GM18909 (cell line): ENCODE data around the gene WNT1.
A peak's percentile ranks its signal among the peaks of the same experiment; 100 is the strongest.

Source experiments
- ATAC-seq: cut with Tn5 transposase; IDR thresholded peaks from one replicate; pipeline ENCODE4 v1.9.1; 2021; ENCODE audit warnings: mild to moderate bottlenecking; ENCODE audit not compliant: unreplicated experiment, poor library complexity

Gene WNT1

GRCh38 chr12:48960834-48961233 is 17.3 kb upstream of the WNT1 start:
- no peak for ATAC-seq

GRCh38 chr12:48961331-48961730 is 16.8 kb upstream of the WNT1 start:
- no peak for ATAC-seq

- ATAC-seq = no peak
Observed at GRCh38 chr12:48961801-48962200, 16.3 kb upstream of the WNT1 start.

- no peak for ATAC-seq
Observed at GRCh38 chr12:48965298-48965838, 12.8 kb upstream of the WNT1 start.

GRCh38 chr12:48966177-48966895 is 11.8 kb upstream of the WNT1 start:
- ATAC-seq = no peak

- ATAC-seq = no peak
Observed at GRCh38 chr12:48967991-48968390, 10.1 kb upstream of the WNT1 start.

- ATAC-seq = no peak
Observed at GRCh38 chr12:48968467-48968866, 9.7 kb upstream of the WNT1 start.

- no peak for ATAC-seq
Observed at GRCh38 chr12:48969160-48969771, 8.9 kb upstream of the WNT1 start.

- ATAC-seq = no peak
Observed at GRCh38 chr12:48969833-48970701, 8.1 kb upstream of the WNT1 start.

GRCh38 chr12:48970702-48971334 is 7.3 kb upstream of the WNT1 start:
- ATAC-seq = no peak

GRCh38 chr12:48972213-48972951 is 5.7 kb upstream of the WNT1 start:
- no peak for ATAC-seq

- ATAC-seq = no peak
Observed at GRCh38 chr12:48972952-48973483, 5.1 kb upstream of the WNT1 start.

- ATAC-seq = no peak
Observed at GRCh38 chr12:48973531-48973930, 4.6 kb upstream of the WNT1 start.

GRCh38 chr12:48973941-48974673 is 4.0 kb upstream of the WNT1 start:
- no peak for ATAC-seq

- ATAC-seq = peak; percentile 56
Observed at GRCh38 chr12:48977290-48978281, 536 bp upstream of the WNT1 start.

- no peak for ATAC-seq
Observed at GRCh38 chr12:48978741-48979601, 849 bp downstream of the WNT1 start.
